Caki2 (cell line): Measurements from ENCODE around the gene GPR150. TPM values are rescaled to one million over a fixed set of nuclear protein-coding genes. Genes with fewer than 3 reads are reported as not detected.
"Not testable (repeated sequence)": the region's sequence is repeated elsewhere in the genome, so short reads cannot be mapped to it uniquely, and the experiment has no call there.

Experiments
- DNase-seq: peaks from one replicate; pipeline ENCODE4 v3.0.0-alpha.2; 2015; ENCODE audit warnings: low read depth
- in situ Hi-C: cut with HindIII; loops from 2 replicates; pipeline ENCODE4 v1.10.0; 2016; ENCODE audit warnings: low sequenced_read_pairs, low pct_unique_long_range_greater_than_20kb, mixed read lengths
- total RNA-seq: library from RNA; depleted of rRNA; stranded (reverse); fragments of >200 nt; shearing (Covaris generic); gene quantifications from 2 replicates; pipeline ENCODE4 v1.2.3, GENCODE V29; 2014; ENCODE audit warnings: low replicate concordance

GPR150 gene
- total RNA-seq, 1 experiment from 2014 or later: not detected

DNA sequence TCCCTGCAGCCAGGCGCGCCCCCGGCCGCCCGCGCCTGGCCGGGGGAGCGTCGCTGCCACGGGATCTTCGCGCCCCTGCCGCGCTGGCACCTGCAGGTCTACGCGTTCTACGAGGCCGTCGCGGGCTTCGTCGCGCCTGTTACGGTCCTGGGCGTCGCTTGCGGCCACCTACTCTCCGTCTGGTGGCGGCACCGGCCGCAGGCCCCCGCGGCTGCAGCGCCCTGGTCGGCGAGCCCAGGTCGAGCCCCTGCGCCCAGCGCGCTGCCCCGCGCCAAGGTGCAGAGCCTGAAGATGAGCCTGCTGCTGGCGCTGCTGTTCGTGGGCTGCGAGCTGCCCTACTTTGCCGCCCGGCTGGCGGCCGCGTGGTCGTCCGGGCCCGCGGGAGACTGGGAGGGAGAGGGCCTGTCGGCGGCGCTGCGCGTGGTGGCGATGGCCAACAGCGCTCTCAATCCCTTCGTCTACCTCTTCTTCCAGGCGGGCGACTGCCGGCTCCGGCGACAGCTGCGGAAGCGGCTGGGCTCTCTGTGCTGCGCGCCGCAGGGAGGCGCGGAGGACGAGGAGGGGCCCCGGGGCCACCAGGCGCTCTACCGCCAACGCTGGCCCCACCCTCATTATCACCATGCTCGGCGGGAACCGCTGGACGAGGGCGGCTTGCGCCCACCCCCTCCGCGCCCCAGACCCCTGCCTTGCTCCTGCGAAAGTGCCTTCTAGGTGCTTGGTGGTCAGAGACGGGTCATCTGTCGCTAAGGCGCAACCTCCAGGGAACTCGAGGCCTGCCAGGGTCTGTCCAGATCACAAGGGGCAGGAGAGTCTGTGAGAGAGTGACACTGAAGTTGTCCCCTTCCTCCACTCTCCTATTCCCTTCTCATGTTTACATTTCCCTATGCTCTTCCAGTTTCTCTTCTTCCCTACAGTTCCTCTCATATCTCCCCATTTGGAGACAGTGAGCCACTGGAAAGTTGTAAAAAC is 1.3 kb downstream of the GPR150 start:
- no peak for DNase-seq
- in situ Hi-C loops: no loop called here

DNA sequence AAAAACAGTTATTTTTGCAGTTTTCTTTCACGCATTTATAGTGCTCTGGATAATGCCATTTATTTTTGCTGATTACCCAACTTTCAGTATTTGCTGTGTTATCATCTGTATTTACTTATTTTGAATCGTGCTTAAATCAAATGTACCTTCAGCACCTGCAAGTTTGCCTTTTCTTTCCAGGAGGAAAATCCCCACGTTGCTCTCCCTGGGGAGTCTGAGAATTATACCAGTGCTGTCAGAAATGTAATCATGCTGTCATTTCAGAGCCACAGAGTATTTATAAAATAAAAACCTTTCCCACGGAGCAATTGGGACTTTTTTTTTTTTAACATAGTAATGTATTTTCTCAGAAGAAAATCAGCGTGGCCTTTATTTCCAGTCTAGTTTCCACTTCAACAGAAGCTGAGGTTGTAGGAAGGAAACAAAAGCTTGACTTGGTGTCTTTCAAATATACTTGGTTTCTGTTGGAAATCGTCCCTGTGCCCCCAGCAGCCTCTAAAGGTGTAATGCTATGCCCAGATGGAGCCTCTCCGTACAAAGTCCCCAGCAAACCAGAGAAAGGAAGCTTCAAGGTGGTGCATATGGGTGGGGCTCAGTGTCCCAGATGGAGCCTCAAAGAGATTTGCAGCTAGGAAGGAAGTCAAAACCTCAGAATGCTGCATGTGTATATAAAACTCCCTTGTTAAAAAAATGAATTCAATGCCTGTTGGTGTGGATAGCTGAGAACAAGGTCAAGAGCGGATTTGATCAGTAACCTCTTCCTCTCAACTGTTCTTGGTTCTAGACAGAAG is 2.1 kb downstream of the GPR150 start:
- no peak for DNase-seq
- in situ Hi-C loops: no loop called here

DNA sequence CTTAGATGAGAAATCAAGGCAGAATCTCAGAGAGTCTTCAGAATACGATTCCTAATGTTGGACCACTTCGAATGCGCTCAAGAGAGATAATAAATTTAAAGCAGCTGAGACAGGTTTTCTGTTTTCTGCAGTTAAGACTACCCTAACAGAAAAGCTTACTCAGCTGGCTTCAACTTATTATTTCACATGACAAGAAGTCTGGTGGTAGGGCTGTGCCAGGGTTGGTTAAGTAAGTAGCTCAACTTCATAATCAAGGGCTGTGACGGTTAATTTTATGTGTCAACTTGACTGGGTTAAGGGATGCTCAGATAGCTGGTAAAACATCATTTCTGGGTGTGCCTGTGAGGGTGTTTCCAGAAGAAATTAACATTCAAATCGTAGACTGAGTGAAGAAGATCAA is 3.8 kb downstream of the GPR150 start:
- in situ Hi-C loops: no loop called here
- DNase-seq: no peak

DNA sequence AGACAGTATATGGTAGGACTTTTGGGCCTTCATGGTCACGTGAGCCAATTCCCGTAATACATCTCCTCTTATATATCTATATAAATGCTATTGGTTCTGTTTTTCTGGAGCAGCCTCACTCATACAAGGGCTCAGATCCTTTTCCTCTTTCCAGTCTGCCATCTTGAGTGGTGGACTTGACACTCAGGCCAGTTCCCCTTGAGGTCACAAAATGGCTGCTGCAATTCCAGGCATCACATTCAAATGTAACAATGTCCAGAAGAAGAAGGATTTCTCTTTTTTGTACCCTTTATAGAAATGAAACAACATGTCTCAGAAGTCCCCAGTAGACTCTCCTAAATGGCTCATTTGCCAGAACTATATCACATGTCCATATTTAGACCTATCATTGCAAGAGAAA is 4.5 kb downstream of the GPR150 start:
- in situ Hi-C loops: no loop called here
- DNase-seq: no peak

DNA sequence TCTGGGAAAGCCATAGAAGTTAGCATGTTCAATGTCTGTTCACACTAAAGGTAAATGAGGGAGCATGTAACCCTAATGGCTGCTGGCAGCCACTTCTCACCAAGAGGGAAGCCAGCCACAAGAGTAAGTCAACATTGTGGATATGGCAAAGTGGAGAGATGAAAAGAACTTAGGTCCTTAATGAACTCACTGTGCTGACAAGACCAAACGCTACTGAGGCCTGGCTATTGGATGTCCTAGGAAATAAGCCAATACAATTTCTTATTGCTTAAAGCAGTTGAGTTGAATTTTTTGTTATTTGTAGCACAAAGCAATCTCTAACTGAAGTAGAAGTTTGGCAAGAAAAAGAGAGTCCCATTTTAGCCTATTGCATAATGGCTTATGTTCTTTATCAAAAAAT is 6.8 kb downstream of the GPR150 start:
- no peak for DNase-seq
- in situ Hi-C loops: no loop called here

DNA sequence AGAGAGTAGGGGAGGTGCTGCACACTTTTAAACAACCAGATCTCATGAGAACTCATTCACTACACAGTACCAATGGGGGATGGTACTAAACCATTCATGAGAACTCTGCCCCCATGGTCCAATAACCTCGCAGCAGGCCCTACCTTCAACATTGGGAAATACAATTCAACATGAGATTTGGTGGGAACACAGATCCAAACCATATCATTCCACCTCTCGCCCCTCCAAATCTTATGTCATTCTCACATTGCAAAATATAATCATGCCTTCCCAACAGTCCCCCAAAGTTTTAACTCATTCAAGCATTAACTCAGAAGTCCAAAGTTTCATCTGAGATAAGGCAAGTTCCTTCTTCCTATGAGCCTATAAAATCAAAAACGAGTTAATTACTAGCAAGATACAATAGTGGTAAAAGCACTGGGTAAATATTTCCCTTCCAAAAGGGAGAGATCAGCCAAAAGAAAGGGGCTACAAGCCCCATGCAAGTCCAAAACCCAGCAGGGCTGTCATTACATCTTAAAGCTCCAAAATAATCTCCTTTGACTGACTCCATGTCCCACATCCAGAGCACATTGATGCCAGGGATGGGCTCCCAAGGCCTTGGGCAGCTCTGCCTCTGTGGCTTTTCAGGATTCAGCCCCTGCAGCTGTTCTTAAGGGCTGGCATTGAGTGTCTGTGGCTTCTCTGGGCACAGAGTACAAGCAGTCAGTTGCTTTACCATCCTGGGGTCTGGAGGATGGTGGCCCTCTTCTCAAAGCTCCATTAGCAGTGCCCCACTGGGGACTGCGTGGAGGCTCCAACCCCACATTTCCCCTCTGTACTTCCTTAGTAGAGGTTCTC is 8.3 kb downstream of the GPR150 start:
- no peak for DNase-seq
- in situ Hi-C loops: no loop called here

DNA sequence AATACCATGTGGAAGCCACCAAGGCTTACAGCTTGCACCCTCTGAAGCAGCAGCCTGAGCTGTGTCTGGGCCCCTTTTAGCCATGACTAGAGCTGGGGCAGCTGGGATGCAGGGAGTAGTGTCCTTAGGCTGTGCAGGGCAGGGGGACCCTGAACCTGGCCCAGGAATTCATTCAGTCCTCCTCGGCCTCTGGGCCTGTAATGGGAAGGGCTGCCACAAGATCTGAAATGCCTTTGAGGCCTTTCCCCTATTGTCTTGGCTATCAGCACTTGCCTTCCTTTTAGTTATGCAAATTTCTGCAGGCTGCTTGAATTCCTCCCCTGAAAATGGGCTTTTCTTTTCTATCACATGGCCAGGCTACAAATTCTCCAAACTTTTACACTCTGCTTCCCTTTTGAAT is 9.0 kb downstream of the GPR150 start:
- in situ Hi-C loops: no loop called here
- no peak for DNase-seq

DNA sequence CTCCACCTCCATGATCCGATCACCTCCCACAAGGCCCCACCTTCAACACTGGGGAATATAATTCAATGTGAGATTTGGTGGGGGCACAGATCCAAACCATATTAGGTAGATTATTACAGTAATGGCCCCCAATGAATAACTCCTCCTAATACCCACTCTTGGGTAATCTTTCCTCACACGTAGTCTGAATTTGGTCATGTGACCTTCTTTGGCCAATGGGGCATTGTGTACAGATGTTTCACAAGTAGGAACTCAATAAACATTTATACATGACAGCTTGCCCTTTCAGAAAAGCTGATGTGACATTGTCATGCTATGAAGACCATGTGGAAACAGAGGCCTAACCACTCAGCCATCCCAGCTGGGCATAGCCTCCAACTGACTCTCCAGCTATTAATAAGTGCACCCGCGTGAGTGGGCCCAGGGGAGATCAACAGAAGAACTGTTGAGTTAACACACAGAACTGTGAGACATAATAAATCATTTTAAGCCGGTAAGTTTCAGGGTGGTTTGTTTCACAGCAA is 10.6 kb downstream of the GPR150 start:
- DNase-seq: no peak
- in situ Hi-C loops: no loop called here

DNA sequence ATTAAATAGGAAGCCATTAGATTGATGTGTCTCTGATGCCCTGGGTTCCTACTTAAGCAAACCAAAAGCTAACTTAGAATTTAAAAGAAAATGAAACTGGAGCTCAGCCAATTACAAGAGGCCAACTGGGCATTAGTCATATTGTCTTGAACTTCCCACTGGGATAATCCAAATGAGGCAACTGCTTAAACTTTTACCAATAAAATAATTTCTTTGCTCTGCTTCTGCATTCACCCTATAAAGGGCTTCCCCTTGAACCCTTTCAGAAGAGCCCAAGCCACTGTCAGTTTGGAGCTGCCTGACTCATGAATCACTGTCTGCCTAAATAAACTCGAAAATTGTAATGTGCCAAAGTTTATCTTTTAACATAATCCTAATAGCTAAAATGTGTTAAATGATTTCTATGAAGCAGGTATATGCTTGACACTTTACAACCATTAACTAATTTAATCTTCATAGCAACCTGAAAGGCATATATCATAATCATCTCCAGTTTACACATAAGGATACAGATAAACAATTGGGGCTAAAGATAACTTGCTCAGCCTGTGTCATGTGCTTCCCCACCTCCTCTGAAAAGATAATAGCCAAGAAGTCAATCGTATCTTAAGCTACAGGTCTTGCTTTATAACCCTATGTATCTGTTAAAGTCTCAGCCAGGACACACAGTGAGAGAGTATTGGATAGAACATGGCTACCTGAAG is 11.5 kb downstream of the GPR150 start:
- in situ Hi-C loops: no loop called here

DNA sequence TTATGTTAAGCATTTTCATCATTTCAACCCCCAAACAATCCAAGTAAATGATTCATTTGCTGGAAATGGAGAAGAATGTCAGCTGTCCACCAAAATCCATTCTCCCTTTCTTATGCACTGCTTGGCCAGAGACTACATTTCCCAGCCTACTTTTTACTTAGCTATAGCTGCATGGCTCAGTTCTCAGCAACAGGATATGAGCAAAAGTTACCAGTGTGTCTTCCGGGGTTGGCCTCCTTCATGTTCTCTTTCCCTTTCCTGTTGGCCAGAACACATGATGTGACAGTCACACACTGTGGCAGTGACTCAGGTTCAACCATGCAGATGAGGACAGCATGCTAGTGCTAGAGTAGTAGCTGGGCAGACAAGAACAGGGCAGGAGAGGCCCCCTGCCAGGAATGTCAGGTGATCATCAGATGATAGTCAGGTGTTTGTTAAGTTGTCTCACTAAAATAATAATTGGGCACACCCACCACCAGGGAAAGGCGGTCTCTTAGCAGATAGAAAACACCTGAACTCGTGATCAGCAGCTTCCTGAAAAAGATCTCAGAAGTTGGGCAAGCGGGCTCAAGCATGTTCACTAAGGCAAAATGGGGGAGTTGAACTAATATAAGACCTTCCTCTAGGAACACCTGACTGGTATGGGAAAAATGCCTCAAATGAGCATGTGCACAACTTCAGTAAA is 12.2 kb downstream of the GPR150 start:
- peak; percentile 85 for DNase-seq
- in situ Hi-C loops: no loop called here

More for the DNA sequence above, 11.5 kb downstream of the GPR150 start:
- DNase-seq: peak; percentile 11

DNA sequence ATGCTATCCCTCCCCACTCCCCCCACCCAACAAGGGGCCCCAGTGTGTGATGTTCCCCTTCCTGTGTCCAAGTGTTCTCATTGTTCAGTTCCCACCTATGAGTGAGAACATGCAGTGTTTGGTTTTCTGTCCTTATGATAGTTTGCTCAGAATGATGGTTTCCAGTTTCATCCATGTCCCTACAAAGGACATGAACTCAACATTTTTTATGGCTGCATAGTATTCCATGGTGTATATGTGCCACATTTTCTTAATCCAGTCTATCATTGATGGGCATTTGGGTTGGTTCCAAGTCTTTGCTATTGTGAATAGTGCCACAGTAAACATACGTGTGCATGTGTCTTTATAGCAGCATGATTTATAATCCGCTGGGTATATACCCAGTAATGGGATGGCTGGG is 13.1 kb downstream of the GPR150 start:
- DNase-seq, in situ Hi-C loops: not testable (repeated sequence)

DNA sequence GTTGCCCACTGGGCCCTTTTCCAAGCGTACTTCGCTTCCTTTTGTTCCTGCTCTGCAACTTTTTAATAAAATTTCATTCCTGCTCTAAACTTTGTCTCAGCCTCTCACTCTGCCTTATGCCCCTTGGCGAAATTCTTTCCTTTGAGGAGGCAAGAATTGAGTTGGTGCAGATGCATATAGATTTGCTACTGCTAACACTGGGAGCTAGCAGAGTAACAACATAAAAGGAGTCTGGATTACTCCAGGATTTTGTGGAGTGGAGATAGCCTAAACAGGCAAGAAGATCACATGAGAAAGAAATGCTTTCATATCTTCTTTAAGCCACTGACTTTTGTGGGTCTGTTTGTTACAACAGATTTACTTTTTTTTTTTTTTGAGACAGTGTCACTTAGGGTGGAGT is 13.8 kb downstream of the GPR150 start:
- DNase-seq: no peak
- in situ Hi-C loops: no loop called here

DNA sequence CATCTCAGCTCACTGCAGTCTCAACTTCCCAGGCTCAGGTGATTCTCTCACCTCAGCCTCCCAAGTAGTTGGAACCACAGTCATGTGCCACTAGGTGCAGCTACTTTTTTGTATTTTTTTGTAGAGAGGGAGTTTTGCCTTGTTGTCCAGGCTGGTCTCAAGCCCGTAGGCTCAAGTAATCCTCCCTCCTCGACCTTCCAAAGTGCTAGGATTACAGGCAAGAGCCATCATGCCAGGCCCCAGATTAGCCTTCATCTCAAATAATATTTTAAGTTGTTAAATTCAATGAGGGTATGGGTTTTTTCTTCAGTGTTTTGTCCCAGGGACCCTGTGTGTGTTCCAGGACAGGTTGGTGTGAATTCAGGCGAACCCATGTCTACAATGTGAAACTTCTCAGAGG is 14.2 kb downstream of the GPR150 start:
- in situ Hi-C loops: no loop called here

DNA sequence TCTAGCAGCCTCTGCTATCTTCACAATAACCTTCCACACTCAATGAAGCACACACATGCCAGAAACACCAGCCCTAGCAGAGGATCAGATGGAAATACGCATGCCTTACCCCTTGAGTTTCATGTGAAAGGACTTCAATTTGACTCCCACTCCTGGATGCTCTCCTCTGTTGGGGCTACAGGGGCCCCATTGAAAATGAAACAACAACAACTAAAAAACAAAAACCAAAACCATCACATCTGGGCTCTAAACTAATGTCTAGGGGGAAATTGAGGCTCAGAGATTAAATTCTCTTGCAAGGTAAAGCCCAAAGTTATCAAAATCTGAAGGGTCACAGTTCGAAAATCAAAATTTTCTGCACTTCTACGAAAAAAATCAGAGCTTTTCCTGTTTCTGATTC is 18.7 kb downstream of the GPR150 start:
- in situ Hi-C loops: no loop called here
- no peak for DNase-seq

More for the DNA sequence above, 14.2 kb downstream of the GPR150 start:
- no peak for DNase-seq

DNA sequence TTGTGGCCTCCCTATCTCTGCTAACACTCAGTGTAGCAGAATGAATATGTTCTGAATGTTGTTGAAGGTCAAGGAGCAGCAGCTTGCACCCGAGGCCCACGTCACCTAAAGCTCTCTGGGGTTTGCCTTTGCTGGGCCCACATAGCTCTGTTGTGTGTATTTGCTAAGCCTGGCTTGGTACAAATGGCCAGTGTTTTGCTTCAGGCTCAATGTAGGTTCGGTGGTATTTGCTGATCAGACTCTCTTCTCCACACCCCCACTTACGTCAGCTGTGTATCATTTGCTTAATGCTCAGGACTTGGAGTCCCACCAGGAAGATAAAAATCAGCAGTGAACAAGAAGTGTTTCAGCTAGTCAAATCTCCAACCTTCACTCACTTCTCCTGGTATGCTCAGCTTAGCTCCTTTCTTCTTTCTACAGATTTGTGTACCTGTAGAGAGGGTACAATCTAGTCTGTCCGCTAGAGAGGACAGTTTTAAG is 21.9 kb downstream of the GPR150 start:
- in situ Hi-C loops: no loop called here
- DNase-seq: no peak

DNA sequence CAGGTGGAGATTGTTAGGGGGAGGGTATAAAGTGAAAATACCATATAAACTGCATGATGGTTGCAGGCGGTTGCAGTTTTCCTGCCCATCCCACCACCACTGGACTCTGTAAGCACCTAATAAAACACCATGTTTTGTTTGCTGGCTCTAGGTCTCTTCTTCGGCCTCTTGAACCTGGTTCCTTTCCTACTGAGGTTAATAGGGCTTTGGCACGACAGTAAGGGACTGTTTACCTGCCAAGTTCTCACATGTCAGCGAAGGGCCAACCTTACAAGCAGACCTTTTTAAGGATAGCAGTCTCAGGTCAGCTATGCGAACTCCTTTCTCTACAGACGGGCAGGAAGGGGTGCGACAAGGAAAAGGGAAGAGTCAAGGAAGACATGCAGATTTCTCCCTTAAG is 23.3 kb downstream of the GPR150 start:
- no peak for DNase-seq
- in situ Hi-C loops: no loop called here
